DND-41 (cell line): ENCODE measurements around the gene PISD.

Experiments
- ATAC-seq: fragments of 200-7000 bp; cut with Tn5 transposase; 3 replicates; pipeline ENCODE4 v1.9.1; 2021; ENCODE audit warnings: low read depth; ENCODE audit not compliant: insufficient read depth
- DNase-seq: peaks from one replicate; pipeline ENCODE4 v3.0.0-alpha.2; 2020
- H2AFZ ChIP-seq: 2 replicates; pipeline ENCODE4 v1.6.0; 2012; ENCODE audit warnings: low read depth, low read length
- H3K27ac ChIP-seq: 2 replicates; pipeline ENCODE4 v1.5.1; 2012; ENCODE audit warnings: low read length, inconsistent platforms
- H3K27me3 ChIP-seq: fragments of 200-600 bp; sonication (generic); 2 replicates; pipeline ENCODE4 v1.6.0; 2012; ENCODE audit warnings: low read length, mild to moderate bottlenecking, inconsistent platforms; ENCODE audit not compliant: insufficient read depth, poor library complexity
- H3K36me3 ChIP-seq: 2 replicates; pipeline ENCODE4 v1.5.1; 2012; ENCODE audit warnings: low read length, inconsistent platforms; ENCODE audit not compliant: insufficient read depth
- H3K4me1 ChIP-seq: 2 replicates; pipeline ENCODE4 v1.5.1; 2012; ENCODE audit warnings: mild to moderate bottlenecking, low read length; ENCODE audit not compliant: insufficient read depth
- H3K4me2 ChIP-seq: 2 replicates; pipeline ENCODE4 v1.6.0; 2012; ENCODE audit warnings: mild to moderate bottlenecking, moderate library complexity, low read length, inconsistent platforms; ENCODE audit not compliant: insufficient read depth
- H3K4me3 ChIP-seq, 2 experiments: fragments of 200-600 bp in 1 of 2; shearing (Covaris generic) in 1 of 2; 2 replicates each; pipeline ENCODE4 v1.5.1; 2012 to 2016; ENCODE audit warnings: inconsistent platforms in 2 of 2, low read length in 2 of 2, mild to moderate bottlenecking in 2 of 2, low read depth in 1 of 2, moderate library complexity in 1 of 2
- H3K79me2 ChIP-seq: 2 replicates; pipeline ENCODE4 v1.6.0; 2012; ENCODE audit warnings: low read length, inconsistent platforms; ENCODE audit not compliant: insufficient read depth
- H3K9ac ChIP-seq: 2 replicates; pipeline ENCODE4 v1.6.0; 2012; ENCODE audit warnings: low read depth, mild to moderate bottlenecking, inconsistent platforms, low read length, moderate library complexity
- H3K9me3 ChIP-seq: 2 replicates; pipeline ENCODE4 v1.5.1; 2012; ENCODE audit warnings: low read length, moderate library complexity, mild to moderate bottlenecking, inconsistent platforms; ENCODE audit not compliant: insufficient read depth, severe bottlenecking
- H4K20me1 ChIP-seq: 2 replicates; pipeline ENCODE4 v1.6.0; 2012; ENCODE audit warnings: low read length; ENCODE audit not compliant: insufficient read depth
- EZH2 ChIP-seq: IDR thresholded peaks from 3 replicates; pipeline ENCODE4 v1.6.1; 2012; ENCODE audit warnings: borderline replicate concordance, low read depth, mild to moderate bottlenecking, moderate library complexity, low read length, inconsistent platforms; ENCODE audit not compliant: severe bottlenecking
- TF ChIP-seq, protein P1 (sequence below): IDR thresholded peaks from 2 replicates; pipeline ENCODE4 v1.5.1; 2012; ENCODE audit warnings: borderline replicate concordance, low read length, moderate library complexity, mild to moderate bottlenecking; ENCODE audit not compliant: poor library complexity, severe bottlenecking; ENCODE audit errors: extremely low read depth

The PISD gene

DNA sequence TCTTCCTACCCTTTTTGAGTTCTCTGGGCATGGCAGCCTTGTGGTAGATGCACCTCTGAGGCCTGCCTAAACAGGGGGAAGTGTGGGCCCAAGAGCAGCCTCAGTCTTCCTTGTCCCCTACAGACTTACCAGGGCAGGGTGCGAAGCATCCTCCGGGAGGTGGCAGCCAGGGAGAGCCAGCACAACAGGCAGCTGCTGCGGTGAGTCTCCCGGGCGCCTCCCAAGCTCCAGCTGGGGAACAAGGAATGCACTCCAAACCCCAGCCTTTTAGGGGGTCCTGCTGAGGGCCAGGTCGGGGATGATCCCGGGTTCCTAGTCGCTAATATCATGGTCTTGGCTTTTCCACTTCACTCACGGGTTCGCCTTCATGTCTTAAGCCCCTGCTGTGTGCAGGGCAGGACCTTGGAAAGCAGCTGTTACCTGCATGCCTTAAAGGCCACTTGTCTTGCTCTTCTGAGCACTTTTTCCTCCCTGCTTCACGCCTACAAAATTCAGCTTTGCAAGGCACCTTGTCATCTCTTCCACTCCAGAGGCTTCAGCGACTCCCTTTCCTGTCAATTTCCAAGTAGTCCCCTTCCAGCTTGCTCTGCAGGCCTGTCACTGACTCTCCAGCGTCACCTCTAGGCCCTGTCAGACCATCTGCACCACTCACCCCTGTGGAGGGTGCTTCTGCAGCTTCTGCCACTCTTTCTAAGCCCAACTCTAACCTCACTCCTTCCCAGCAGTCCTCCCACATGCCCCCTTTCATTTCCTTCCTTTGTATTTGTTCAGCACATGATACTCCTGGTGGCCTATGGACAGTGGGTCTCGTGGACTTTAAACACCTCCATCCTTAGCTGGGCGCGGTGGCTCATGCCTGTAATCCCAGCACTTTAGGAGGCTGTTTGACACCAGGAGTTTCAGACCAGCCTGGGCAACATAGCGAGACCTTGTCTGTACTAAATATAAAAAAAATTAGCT is 57.0 kb downstream of the PISD start:
- DNase-seq (no peak), ATAC-seq (no peak)
- Histone ChIP-seq H3K9me3 (no peaks in the 10 kb centered on the region), H4K20me1 (no peaks in the 10 kb centered on the region), H3K27ac (no peak overlapping the region), H3K36me3 (peaks cover 80% of the 10 kb centered on the region), H3K79me2 (no peaks in the 10 kb centered on the region), H3K27me3 (no peaks in the 10 kb centered on the region), H3K4me3 (no peak overlapping the region), H3K4me1 (no peaks in the 10 kb centered on the region), H2AFZ (no peak overlapping the region), H3K9ac (no peak overlapping the region), H3K4me2 (no peak overlapping the region)
- no peak for TF ChIP-seq EZH2
- TF ChIP-seq, protein P1, sequence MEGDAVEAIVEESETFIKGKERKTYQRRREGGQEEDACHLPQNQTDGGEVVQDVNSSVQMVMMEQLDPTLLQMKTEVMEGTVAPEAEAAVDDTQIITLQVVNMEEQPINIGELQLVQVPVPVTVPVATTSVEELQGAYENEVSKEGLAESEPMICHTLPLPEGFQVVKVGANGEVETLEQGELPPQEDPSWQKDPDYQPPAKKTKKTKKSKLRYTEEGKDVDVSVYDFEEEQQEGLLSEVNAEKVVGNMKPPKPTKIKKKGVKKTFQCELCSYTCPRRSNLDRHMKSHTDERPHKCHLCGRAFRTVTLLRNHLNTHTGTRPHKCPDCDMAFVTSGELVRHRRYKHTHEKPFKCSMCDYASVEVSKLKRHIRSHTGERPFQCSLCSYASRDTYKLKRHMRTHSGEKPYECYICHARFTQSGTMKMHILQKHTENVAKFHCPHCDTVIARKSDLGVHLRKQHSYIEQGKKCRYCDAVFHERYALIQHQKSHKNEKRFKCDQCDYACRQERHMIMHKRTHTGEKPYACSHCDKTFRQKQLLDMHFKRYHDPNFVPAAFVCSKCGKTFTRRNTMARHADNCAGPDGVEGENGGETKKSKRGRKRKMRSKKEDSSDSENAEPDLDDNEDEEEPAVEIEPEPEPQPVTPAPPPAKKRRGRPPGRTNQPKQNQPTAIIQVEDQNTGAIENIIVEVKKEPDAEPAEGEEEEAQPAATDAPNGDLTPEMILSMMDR: no peak

DNA sequence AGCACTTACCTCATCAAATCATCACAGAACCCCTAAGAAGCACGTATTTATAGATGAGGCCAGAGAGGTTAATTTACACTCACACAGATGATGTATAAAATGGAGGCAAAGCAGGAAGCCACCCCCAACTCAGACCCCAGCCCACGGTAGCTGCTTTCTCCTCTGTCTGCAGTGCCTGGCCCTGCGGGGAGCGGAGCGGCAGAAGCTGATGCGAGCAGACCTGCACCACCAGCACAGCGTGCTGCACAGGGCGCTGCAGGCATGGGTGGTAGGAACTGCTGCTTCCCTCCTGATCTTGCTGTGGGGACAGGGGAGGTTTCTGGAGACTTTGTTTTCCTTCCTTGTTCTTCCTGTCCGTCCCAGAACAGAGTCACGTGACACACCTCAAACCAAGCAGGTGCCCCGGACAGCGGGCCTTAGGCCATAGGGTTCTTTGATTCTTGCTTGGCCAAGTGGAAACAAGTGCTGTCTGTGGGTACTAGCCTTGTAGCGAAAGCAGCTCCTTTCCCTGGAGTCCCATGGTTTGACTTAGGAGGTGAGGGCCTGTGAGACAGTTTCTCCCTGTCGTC is 57.8 kb downstream of the PISD start:
- no peak overlapping the region for H3K27ac ChIP-seq
- TF ChIP-seq, protein P1: no peak
- no peak for TF ChIP-seq EZH2

DNA sequence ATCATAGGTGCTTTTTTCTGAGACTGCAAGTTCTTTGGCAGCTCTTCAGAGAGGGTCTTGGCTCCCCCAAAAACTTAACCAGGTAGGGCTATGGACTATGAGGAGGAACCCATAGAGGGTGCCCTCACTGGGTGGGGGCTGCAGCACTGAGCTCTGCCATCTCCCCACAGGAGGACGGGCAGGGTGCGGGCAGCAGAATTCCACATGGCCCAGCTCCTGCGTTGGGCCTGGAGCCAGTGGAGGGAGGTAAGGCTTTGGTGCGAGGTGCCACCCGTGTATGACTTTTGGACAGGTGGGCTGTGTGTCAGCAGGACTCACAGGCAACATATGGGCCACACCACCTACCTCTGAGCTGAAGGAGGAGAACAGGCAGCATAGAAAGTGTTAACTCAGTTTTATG is 58.4 kb downstream of the PISD start:
- Histone ChIP-seq H4K20me1 (no peaks in the 10 kb centered on the region), H3K36me3 (peaks cover 70% of the 10 kb centered on the region), H2AFZ (no peak overlapping the region), H3K4me3 (no peak overlapping the region), H3K27ac (no peak overlapping the region), H3K27me3 (no peaks in the 10 kb centered on the region), H3K9ac (no peak overlapping the region), H3K4me1 (no peaks in the 10 kb centered on the region), H3K9me3 (no peaks in the 10 kb centered on the region), H3K79me2 (no peaks in the 10 kb centered on the region), H3K4me2 (no peak overlapping the region)
- ATAC-seq (no peak), DNase-seq (no peak)
- TF ChIP-seq EZH2: no peak
- TF ChIP-seq, protein P1: no peak

More for the DNA sequence above, 57.8 kb downstream of the PISD start:
- Histone ChIP-seq H3K9me3 (no peaks in the 10 kb centered on the region), H3K4me3 (no peak overlapping the region), H3K4me2 (no peak overlapping the region), H3K4me1 (no peaks in the 10 kb centered on the region), H3K79me2 (no peaks in the 10 kb centered on the region), H3K9ac (no peak overlapping the region), H2AFZ (no peak overlapping the region), H3K36me3 (peaks cover 74% of the 10 kb centered on the region), H4K20me1 (no peaks in the 10 kb centered on the region), H3K27me3 (no peaks in the 10 kb centered on the region)
- DNase-seq (no peak), ATAC-seq (no peak)
